SH-SY5Y (cell line): ENCODE results near the gene NHLRC4.

Experiments used
- GATA2 ChIP-seq: IDR thresholded peaks from 2 replicates; pipeline ENCODE4 v1.6.1; 2011; ENCODE audit warnings: mild to moderate bottlenecking, low read depth, low read length
- GATA3 ChIP-seq: IDR thresholded peaks from 2 replicates; pipeline ENCODE4 v1.6.1; 2011; ENCODE audit warnings: low read depth, mild to moderate bottlenecking, low read length, moderate library complexity

- no peak for TF ChIP-seq GATA3
- TF ChIP-seq GATA2, result no peak
Measured at GRCh38 chr16:559411-560203, 7.2 kb upstream of the NHLRC4 start.
